Activated CD8-positive, alpha-beta memory T cell treated with anti-CD3 and anti-CD28 coated beads for 36 hours (primary cell): ENCODE measurements around the gene RAP1GDS1. TPM values are rescaled to one million over a fixed set of nuclear protein-coding genes. Genes with fewer than 3 reads are reported as not detected.
"Not testable (repeated sequence)": the region's sequence is repeated elsewhere in the genome, so short reads cannot be mapped to it uniquely, and the experiment has no call there.

Experiments used
- CTCF ChIA-PET: fragments of 350-600 bp; sonication (Branson Sonifier 250); formaldehyde crosslinking; loops from one replicate; lab custom pipeline; 2021; ENCODE audit warnings: antibody characterized with exemption; lab: Charles Lee
- POLR2A ChIA-PET: fragments of 350-600 bp; sonication (Branson Sonifier 250); formaldehyde crosslinking; loops from one replicate; lab custom pipeline; 2021; ENCODE audit warnings: antibody characterized with exemption; lab: Charles Lee
- total RNA-seq, 2 experiments: library from RNA; stranded (reverse); gene quantifications; one replicate each; pipeline ENCODE4 v1.2.3, GENCODE V29; 2021

Gene RAP1GDS1
- total RNA-seq, 2 experiments from 2014 or later = 56.7 to 60.7 TPM

DNA sequence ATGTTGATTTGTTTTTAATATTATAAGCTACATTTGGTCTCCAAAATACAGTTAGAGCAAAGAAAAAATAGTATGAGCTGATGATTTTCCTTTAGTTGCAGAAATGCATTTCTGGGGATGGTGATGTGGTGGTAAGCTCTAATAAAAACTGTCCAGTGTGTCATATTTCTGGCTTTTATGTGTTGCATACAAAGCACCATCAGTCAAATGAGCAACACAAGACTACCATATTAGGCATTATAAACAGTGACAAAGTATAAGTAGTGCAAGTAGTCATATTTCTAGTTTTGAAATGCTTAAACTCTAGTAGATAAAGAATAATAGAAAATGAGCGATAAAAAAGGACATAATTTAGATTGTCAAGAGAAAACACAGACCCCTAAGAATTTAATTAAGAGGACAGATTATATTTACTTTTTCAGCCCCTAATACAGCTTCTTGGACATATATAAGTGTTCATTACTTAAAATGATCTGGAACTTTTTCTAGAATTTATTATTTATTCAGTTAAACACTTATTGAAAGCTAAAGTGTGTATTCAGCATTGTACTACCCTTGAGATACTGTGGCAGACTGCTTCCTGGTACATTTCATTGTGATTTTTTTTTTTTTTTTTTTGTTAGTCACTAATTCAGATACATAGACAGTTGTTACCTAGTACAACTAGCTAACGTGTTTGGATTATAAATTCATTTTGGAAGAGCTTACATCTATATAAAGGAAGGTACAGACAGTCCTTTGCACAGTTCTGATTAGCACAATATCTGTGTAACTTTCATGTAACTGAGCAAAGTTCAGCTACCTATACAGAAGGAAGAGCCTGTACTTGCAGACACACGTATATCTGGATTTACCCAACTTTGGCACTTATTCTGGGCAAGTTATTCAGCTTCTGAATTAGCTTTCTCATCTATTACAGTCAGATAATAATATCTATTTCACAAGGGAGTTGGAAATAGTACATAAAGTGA, 22.3 kb downstream of the RAP1GDS1 start:
- POLR2A ChIA-PET = interaction anchor here (2.3 kb wide), 1 partner anchor 22 kb away, joined by 11 read pairs; the partner anchor contains the start of gene RAP1GDS1
- CTCF ChIA-PET = no interaction called here

GRCh38 chr4:98284640-98285046, 23.5 kb downstream of the RAP1GDS1 start:
- CTCF ChIA-PET = no interaction called here

DNA sequence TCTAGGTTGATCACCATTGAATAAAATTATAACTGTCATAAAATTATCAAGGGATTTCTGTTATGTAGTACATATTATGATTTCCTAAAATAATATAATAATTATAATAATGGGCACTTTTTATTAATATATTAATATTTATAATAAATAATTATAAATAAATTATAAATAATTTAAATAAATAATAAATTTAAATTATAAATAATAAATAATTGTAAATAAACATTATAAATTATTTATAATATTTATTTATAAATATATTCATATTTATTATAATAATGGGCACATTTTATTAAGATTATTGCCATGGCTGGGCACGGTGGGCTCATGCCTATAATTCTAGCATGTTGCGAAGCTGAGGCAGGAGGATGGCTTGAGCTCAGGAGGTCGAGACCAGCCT, 24.5 kb downstream of the RAP1GDS1 start:
- POLR2A ChIA-PET = no interaction called here
- CTCF ChIA-PET = no interaction called here

More at GRCh38 chr4:98284640-98285046, 23.5 kb downstream of the RAP1GDS1 start:
- POLR2A ChIA-PET = interaction anchor here (2.3 kb wide), 1 partner anchor 24 kb away, joined by 11 read pairs; the partner anchor contains the start of gene RAP1GDS1

DNA sequence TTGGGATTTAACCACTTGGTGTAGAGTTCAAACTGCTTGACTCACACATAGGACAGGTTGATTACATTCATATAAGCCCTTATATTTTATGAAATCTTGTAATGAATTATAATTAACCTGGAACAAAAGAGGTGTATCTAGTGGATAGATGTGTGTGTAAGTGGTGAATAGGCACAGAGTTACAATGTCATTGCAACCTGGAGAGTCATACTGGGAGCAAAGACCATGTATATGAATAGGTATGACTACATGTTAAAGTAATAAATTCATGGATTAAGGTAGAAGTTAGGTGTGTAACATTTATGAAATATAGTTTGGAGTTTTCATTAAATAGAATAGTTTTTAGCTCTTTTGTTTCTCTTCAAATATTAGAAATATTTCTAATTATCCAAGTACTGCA, 26.1 kb downstream of the RAP1GDS1 start:
- POLR2A ChIA-PET = no interaction called here
- CTCF ChIA-PET = no interaction called here

DNA sequence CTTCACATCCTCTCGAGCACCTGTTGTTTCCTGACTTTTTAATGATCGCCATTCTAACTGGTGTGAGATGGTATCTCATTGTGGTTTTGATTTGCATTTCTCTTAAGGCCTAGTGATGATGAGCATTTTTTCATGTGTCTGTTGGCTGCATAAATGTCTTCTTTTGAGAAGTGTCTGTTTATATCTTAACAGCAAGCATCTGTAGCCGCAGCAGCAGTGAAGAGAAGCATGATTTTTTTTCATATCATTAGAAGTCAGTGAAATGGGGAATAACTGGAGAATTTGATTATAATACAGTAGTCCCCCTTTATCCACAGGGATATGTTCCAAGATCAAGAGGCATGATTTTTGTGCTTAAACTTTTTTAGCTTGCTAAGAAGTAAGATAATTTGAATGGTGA, 27.5 kb downstream of the RAP1GDS1 start:
- CTCF ChIA-PET = not testable (repeated sequence)
- POLR2A ChIA-PET = interaction anchor here (1.5 kb wide), 1 partner anchor 28 kb away, joined by 5 read pairs; the partner anchor contains the start of gene RAP1GDS1

GRCh38 chr4:98289375-98289774, 28.2 kb downstream of the RAP1GDS1 start:
- ChIA-PET CTCF (no interaction called here), POLR2A (interaction anchor here (1.0 to 1.5 kb wide), 2 partner anchors 27 to 28 kb away, joined by 3 to 5 read pairs; partner anchors contain the start of gene RAP1GDS1)

DNA sequence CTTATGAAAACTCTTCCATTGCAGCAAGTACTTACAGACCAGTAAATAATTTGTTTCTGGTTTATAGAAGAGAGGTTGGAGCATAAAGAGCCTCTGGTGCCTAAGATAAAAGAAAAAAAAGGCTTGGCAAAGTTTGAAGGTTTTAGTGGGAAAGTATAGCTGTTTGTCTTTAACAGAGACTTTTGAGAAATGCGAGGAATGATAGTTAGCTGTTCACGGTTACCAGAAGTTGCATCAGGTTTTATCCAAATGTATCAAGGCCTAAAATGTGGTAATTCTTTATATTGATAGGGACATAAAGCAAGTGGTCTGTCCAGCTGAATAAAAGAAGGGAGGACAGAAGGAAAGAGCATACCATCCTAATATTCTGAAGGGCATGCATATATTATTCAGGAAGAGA, 29.3 kb downstream of the RAP1GDS1 start:
- CTCF ChIA-PET = no interaction called here
- POLR2A ChIA-PET = interaction anchor here (1.0 kb wide), 1 partner anchor 28 kb away, joined by 3 read pairs; no protein-coding TSS in a partner anchor

GRCh38 chr4:98293104-98293887, 32.1 kb downstream of the RAP1GDS1 start:
- ChIA-PET CTCF (no interaction called here), POLR2A (interaction anchor here (0.8 to 1.2 kb wide), 2 partner anchors 31 to 33 kb away, joined by 3 to 4 read pairs; no protein-coding TSS in a partner anchor)

- ChIA-PET POLR2A (no interaction called here), CTCF (interaction anchor here (1.0 kb wide), 1 partner anchor 36 kb away, joined by 3 read pairs; no protein-coding TSS in a partner anchor)
Measured at GRCh38 chr4:98298022-98298421, 36.8 kb downstream of the RAP1GDS1 start.

- POLR2A ChIA-PET = no interaction called here
- CTCF ChIA-PET = interaction anchor here (0.7 kb wide), 1 partner anchor 19 kb away, joined by 3 read pairs; no protein-coding TSS in a partner anchor
Measured at GRCh38 chr4:98300706-98301105, 39.5 kb downstream of the RAP1GDS1 start.

DNA sequence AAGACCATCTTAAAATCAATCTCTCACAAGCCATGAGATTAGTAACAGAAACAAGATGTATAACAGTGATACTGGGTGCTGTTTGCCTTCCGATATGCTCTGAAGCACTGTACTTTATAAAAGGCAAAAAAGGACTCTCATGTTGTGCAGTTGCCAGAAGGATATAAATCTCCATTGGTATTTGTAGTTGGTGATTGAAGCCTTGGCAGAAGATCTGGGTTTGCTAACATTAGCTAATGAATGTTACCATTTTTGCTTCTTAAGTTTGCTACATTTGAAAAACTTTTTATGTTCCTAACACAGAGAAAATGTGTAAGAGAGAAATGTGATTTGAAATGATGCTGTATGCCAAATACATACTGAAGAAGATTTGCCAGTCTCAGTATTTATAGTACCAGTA, 44.4 kb downstream of the RAP1GDS1 start:
- ChIA-PET POLR2A (no interaction called here), CTCF (no interaction called here)

DNA sequence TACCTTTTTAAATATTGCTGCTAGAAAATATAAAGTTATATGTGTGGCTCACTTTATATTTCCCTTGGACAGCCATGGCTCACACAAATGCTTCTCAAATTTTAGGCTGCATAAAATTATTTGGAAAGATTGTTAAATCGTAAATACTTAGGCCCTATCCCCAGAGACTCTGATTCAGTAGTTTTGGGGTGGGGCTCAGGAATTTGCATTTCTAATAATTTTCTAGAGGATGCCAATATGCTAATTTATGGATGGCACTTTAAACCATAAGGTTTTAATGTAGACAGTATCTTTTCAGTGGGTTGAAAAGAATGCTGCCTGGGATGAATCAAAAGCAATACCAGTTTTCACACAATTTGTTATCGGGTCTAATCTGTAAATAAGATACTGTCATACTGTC, 49.7 kb downstream of the RAP1GDS1 start:
- POLR2A ChIA-PET = no interaction called here
- CTCF ChIA-PET = no interaction called here

GRCh38 chr4:98311656-98312055, 50.5 kb downstream of the RAP1GDS1 start:
- POLR2A ChIA-PET = no interaction called here
- CTCF ChIA-PET = no interaction called here

DNA sequence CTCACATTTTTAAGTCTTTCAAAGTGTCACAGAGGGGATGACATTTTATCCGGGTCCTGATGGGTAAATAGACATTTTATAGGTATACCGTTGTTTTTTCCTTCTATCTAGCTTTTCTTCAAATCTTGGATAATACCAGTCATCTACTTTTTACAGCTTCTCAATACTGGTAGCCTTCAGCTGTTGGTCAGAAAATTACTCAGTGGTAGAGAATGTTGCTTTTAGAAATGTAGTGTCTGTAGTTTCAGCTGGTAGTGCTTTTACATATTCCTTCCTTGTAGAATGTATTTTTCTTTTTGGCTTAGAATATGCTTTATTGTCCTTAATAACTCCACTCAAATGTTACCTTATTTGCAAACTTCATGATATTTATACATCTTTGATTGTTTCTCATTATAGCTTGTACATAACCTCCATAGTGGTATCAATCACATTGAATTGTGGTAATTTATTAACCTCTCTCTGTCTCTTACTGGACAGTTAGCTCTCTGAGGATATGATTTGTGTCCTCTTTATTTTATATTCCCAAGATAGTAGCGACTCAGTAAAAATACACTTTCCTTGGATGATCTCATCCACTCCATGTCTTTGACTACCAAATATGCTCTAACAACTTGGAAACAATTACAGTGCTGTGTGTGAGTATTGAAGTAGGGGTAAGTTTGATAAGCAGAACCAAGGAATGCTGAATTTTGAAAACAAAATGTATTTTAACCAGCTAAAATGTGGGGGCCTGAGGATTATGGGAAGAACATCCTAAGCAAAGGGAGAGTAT, 53.8 kb downstream of the RAP1GDS1 start:
- CTCF ChIA-PET = no interaction called here
- POLR2A ChIA-PET = no interaction called here

DNA sequence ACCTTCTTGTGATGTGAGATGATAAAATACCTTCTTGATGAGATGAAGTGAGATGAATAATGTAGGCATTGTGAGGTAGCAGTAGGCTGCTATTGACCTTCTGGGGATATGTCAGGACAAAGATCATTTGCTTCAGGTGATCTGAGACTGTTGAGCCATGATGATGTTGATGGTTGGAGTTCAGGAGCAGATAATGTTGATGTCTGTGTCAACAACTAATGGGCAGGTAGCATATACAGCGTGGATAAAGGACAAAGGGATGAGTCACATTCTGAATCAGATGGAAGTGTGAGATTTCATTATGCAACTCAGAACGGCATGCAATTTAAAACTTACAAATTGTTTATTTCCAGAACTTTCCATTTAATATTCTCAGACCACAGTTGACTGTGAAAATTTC, 57.3 kb downstream of the RAP1GDS1 start:
- ChIA-PET CTCF (no interaction called here), POLR2A (no interaction called here)

DNA sequence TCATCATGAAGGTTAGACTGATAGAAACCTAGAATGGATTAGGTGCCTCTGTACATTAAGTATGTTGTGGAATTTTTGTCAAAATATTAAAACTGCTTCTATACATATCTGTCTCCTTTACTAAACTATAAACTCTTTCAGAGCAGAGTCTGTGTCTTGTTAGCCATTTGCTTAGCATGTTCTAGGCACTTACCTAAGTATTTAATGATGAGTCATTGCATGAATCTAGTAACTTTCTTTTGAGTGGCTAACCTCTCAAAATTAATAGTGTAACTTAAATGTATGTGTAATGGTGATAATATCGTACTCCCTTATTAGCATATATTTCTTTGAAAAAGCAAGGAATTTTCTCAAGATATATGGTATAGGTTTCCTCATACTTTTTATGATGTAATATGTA, 57.8 kb downstream of the RAP1GDS1 start:
- ChIA-PET POLR2A (no interaction called here), CTCF (no interaction called here)

GRCh38 chr4:98326168-98326567, 65.0 kb downstream of the RAP1GDS1 start:
- ChIA-PET POLR2A (no interaction called here), CTCF (no interaction called here)

- ChIA-PET CTCF (no interaction called here), POLR2A (no interaction called here)
Measured at GRCh38 chr4:98327694-98328093, 66.5 kb downstream of the RAP1GDS1 start.
